ENCODE measurements around the gene CPLANE1.
"Not testable (repeated sequence)": the region's sequence is repeated elsewhere in the genome, so short reads cannot be mapped to it uniquely, and the experiment has no call there.

The CPLANE1 gene

GRCh38 chr5:37112383-37112991, 136.7 kb downstream of the CPLANE1 start:
- DNase-seq = no peak

GRCh38 chr5:37111426-37112382, 137.5 kb downstream of the CPLANE1 start:
- no peak for DNase-seq

GRCh38 chr5:37110135-37110534, 139.0 kb downstream of the CPLANE1 start:
- DNase-seq = no peak

GRCh38 chr5:37109338-37109737, 139.8 kb downstream of the CPLANE1 start:
- no peak for DNase-seq

GRCh38 chr5:37103302-37103701, 145.9 kb downstream of the CPLANE1 start:
- no peak for DNase-seq

GRCh38 chr5:37099267-37099666, 149.9 kb downstream of the CPLANE1 start:
- not testable (repeated sequence) for DNase-seq

- not testable (repeated sequence) for DNase-seq
Observed at GRCh38 chr5:37093795-37094194, 155.4 kb downstream of the CPLANE1 start.

GRCh38 chr5:37090781-37091180, 158.4 kb downstream of the CPLANE1 start:
- no peak for DNase-seq

GRCh38 chr5:37090123-37090726, 159.0 kb downstream of the CPLANE1 start:
- DNase-seq = no peak

GRCh38 chr5:37088009-37088408, 161.2 kb downstream of the CPLANE1 start:
- DNase-seq = no peak

- no peak for DNase-seq
Observed at GRCh38 chr5:37086466-37087173, 162.6 kb downstream of the CPLANE1 start.

GRCh38 chr5:37086026-37086425, 163.2 kb downstream of the CPLANE1 start:
- DNase-seq = not testable (repeated sequence)

GRCh38 chr5:37082977-37083376, 166.2 kb downstream of the CPLANE1 start:
- DNase-seq = not testable (repeated sequence)

- no peak for DNase-seq
Observed at GRCh38 chr5:37080697-37081096, 168.5 kb downstream of the CPLANE1 start.

GRCh38 chr5:37077146-37077545, 172.0 kb downstream of the CPLANE1 start:
- no peak for DNase-seq

GRCh38 chr5:37075399-37075950, 173.7 kb downstream of the CPLANE1 start:
- no peak for DNase-seq

GRCh38 chr5:37071901-37072581, 177.1 kb downstream of the CPLANE1 start:
- no peak for DNase-seq

GRCh38 chr5:37071487-37071886, 177.7 kb downstream of the CPLANE1 start:
- DNase-seq = no peak

GRCh38 chr5:37064442-37064841, 184.7 kb downstream of the CPLANE1 start:
- DNase-seq = no peak

- DNase-seq = no peak
Observed at GRCh38 chr5:37063739-37064138, 185.4 kb downstream of the CPLANE1 start.

- DNase-seq = no peak
Observed at GRCh38 chr5:37060030-37060429, 189.1 kb downstream of the CPLANE1 start.

- DNase-seq = no peak
Observed at GRCh38 chr5:37056762-37057161, 192.4 kb downstream of the CPLANE1 start.

All from NCI-H2171 treated with DMSO at 0.1 percent for 48 hours (cell line).